Measurements from ENCODE around the gene ASCL5. TPM values are rescaled to one million over a fixed set of nuclear protein-coding genes. Genes with fewer than 3 reads are reported as not detected.
A peak's percentile ranks its signal among the peaks of the same experiment; 100 is the strongest.

ASCL5 gene
- total and polyA plus RNA-seq, 9 of the 15 experiments (the other 6 are each of a cell fraction or from before 2014, with no cell fraction given) = 0.09 TPM; not detected in 8

- no peak for TF ChIP-seq MNT (conservative IDR thresholded peaks at IDR 0.05)
- no peak for TF ChIP-seq ELF1 (tag; IDR thresholded peaks at IDR 0.05)
- no peak for TF ChIP-seq ATF3 (IDR thresholded peaks at IDR 0.05)
- TF ChIP-seq ATF3 (CRISPR knock-in tag; conservative IDR thresholded peaks at IDR 0.05) = no peak
- TF ChIP-seq HMG20A (CRISPR knock-in tag; conservative IDR thresholded peaks at IDR 0.05) = no peak
- no peak for TF ChIP-seq USF2 (CRISPR knock-in tag; IDR thresholded peaks at IDR 0.05)
- no peak for TF ChIP-seq ZNF583 (CRISPR knock-in tag; IDR thresholded peaks at IDR 0.05)
- TF ChIP-seq ZNF507 (tag; conservative IDR thresholded peaks at IDR 0.05) = no peak
- TF ChIP-seq JUND (IDR thresholded peaks at IDR 0.05; ENCODE audit: borderline replicate concordance, low read depth, low read length) = 0 out of 2 replicates have a peak, but pooled peaks have one; percentile 35
- no peak; the same call in 2 of the 3 replicates for TF ChIP-seq JUND (tag; IDR thresholded peaks at IDR 0.05; ENCODE audit: borderline replicate concordance, low read depth, low read length)
- no peak for TF ChIP-seq TAL1 (IDR thresholded peaks at IDR 0.05)
- TF ChIP-seq NONO (IDR thresholded peaks at IDR 0.05; ENCODE audit: low read depth in 2 of 2, low read length in 1 of 2) = no peak
- TF ChIP-seq ZFPM2 (CRISPR knock-in tag; IDR thresholded peaks at IDR 0.05) = no peak
- no peak for TF ChIP-seq CBFB (CRISPR knock-in tag; IDR thresholded peaks at IDR 0.05)
- no peak for TF ChIP-seq ZFP1 (CRISPR knock-in tag; IDR thresholded peaks at IDR 0.05)
- TF ChIP-seq CTBP1 (IDR thresholded peaks at IDR 0.05; ENCODE audit: borderline replicate concordance) = peak; percentile 64
- TF ChIP-seq NBN (IDR thresholded peaks at IDR 0.05; ENCODE audit: low read depth) = no peak
- TF ChIP-seq HINFP (tag; conservative IDR thresholded peaks at IDR 0.05; ENCODE audit: low read depth) = no peak
- peak; percentile 82 to 93 for TF ChIP-seq RAD21 (CRISPR knock-in tag; conservative IDR thresholded peaks at IDR 0.05 in 1 of 2, IDR thresholded peaks at IDR 0.05 in 1 of 2)
- 0 out of 4 replicates have a peak, but pooled peaks of 1 of the 2 experiments have one; percentile 14 for TF ChIP-seq HDAC1 (IDR thresholded peaks at IDR 0.05)
- TF ChIP-seq NRF1 (conservative IDR thresholded peaks at IDR 0.05 in 1 of 2, IDR thresholded peaks at IDR 0.05 in 1 of 2) = 0 out of 4 replicates have a peak, but pooled peaks have one; percentile 13 to 35
- no peak for TF ChIP-seq SMAD4 (CRISPR knock-in tag; conservative IDR thresholded peaks at IDR 0.05)
- peak; percentile 10 for TF ChIP-seq HMGN3 (IDR thresholded peaks at IDR 0.05; ENCODE audit: borderline replicate concordance, extremely low read depth, insufficient read length, low read depth, low read length)
Measured at GRCh38 chr1:201114245-201115131, 12.5 kb downstream of the ASCL5 start (continued).

All from K562 (cell line).